ENCODE results near the gene PRSS1. TPM values are rescaled to one million over a fixed set of nuclear protein-coding genes. Genes with fewer than 3 reads are reported as not detected.

The PRSS1 gene
- total RNA-seq, 1 donor from 2014 or later: under 0.01 TPM

GRCh38 chr7:142798451-142799436 is 49.5 kb downstream of the PRSS1 start:
- Histone ChIP-seq H3K36me3 (ENCODE audit: control insufficient read depth, insufficient read depth, low read length) (no peaks in the 10 kb centered on the region), H3K4me3 (ENCODE audit: low read depth, low read length) (no peak overlapping the region), H3K27me3 (ENCODE audit: control insufficient read depth, insufficient read depth, low read length) (peaks cover 19% of the 10 kb centered on the region)
- no peak for TF ChIP-seq CTCF (IDR thresholded peaks at IDR 0.05; ENCODE audit: insufficient read depth, low read length, severe bottlenecking)
- FAIRE-seq: peak; percentile 43
- no peak for DNase-seq (ENCODE audit: low read depth)

GRCh38 chr7:142799437-142799835 is 50.2 kb downstream of the PRSS1 start:
- no peak for TF ChIP-seq CTCF (IDR thresholded peaks at IDR 0.05; ENCODE audit: insufficient read depth, low read length, severe bottlenecking)
- H3K4me3 ChIP-seq (ENCODE audit: low read depth, low read length): no peak overlapping the region
- no peaks in the 10 kb centered on the region for H3K36me3 ChIP-seq (ENCODE audit: control insufficient read depth, insufficient read depth, low read length)
- peaks cover 19% of the 10 kb centered on the region for H3K27me3 ChIP-seq (ENCODE audit: control insufficient read depth, insufficient read depth, low read length)
- DNase-seq (ENCODE audit: low read depth): no peak
- no peak for FAIRE-seq

GRCh38 chr7:142800088-142800487 is 50.8 kb downstream of the PRSS1 start:
- no peak for TF ChIP-seq CTCF (IDR thresholded peaks at IDR 0.05; ENCODE audit: insufficient read depth, low read length, severe bottlenecking)
- H3K36me3 ChIP-seq (ENCODE audit: control insufficient read depth, insufficient read depth, low read length): no peaks in the 10 kb centered on the region
- no peak for DNase-seq (ENCODE audit: low read depth)
- H3K4me3 ChIP-seq (ENCODE audit: low read depth, low read length): no peak overlapping the region
- H3K27me3 ChIP-seq (ENCODE audit: control insufficient read depth, insufficient read depth, low read length): peaks cover 19% of the 10 kb centered on the region
- no peak for FAIRE-seq

- no peak for TF ChIP-seq CTCF (IDR thresholded peaks at IDR 0.05; ENCODE audit: insufficient read depth, low read length, severe bottlenecking)
- Histone ChIP-seq H3K27me3 (ENCODE audit: control insufficient read depth, insufficient read depth, low read length) (peaks cover 19% of the 10 kb centered on the region), H3K36me3 (ENCODE audit: control insufficient read depth, insufficient read depth, low read length) (no peaks in the 10 kb centered on the region), H3K4me3 (ENCODE audit: low read depth, low read length) (no peak overlapping the region)
- DNase-seq (ENCODE audit: low read depth) (no peak), FAIRE-seq (peak; percentile 47)
These were observed 51.5 kb downstream of the PRSS1 start for GRCh38 chr7:142800699-142801260.

- FAIRE-seq (no peak), DNase-seq (ENCODE audit: low read depth) (no peak)
- Histone ChIP-seq H3K27me3 (ENCODE audit: control insufficient read depth, insufficient read depth, low read length) (peaks cover 12% of the 10 kb centered on the region), H3K36me3 (ENCODE audit: control insufficient read depth, insufficient read depth, low read length) (no peaks in the 10 kb centered on the region), H3K4me3 (ENCODE audit: low read depth, low read length) (no peak overlapping the region)
- no peak for TF ChIP-seq CTCF (IDR thresholded peaks at IDR 0.05; ENCODE audit: insufficient read depth, low read length, severe bottlenecking)
These were observed 52.5 kb downstream of the PRSS1 start for GRCh38 chr7:142801601-142802295.

All from bronchial epithelial cell (primary cell).